ENCODE results near the gene TGFBR2.

Gene TGFBR2

GRCh38 chr3:30650348-30650995 lies 44.1 kb downstream of the TGFBR2 start:
- DNase-seq (ENCODE audit: low read depth) = no peak
- TF ChIP-seq CTCF (IDR thresholded peaks at IDR 0.05; ENCODE audit: low read depth, low read length, missing control alignments) = no peak
- in situ Hi-C loops (cut with HindIII; ENCODE audit: low sequenced_read_pairs) = no loop called here
- H3K4me3 ChIP-seq (ENCODE audit: low read depth, low read length) = no peak overlapping the region

GRCh38 chr3:30654269-30654668 lies 47.9 kb downstream of the TGFBR2 start:
- H3K4me3 ChIP-seq (ENCODE audit: low read depth, low read length) = no peak overlapping the region
- in situ Hi-C loops (cut with HindIII; ENCODE audit: low sequenced_read_pairs) = no loop called here
- DNase-seq (ENCODE audit: low read depth) = no peak
- TF ChIP-seq CTCF (IDR thresholded peaks at IDR 0.05; ENCODE audit: low read depth, low read length, missing control alignments) = no peak

- in situ Hi-C loops (cut with HindIII; ENCODE audit: low sequenced_read_pairs) = no loop called here
- no peak for TF ChIP-seq CTCF (IDR thresholded peaks at IDR 0.05; ENCODE audit: low read depth, low read length, missing control alignments)
- peak; percentile 94 for DNase-seq (ENCODE audit: low read depth)
- no peak overlapping the region for H3K4me3 ChIP-seq (ENCODE audit: low read depth, low read length)
These were observed 48.9 kb downstream of the TGFBR2 start for GRCh38 chr3:30655187-30655812.

GRCh38 chr3:30656624-30657141 lies 50.3 kb downstream of the TGFBR2 start:
- DNase-seq (ENCODE audit: low read depth) = no peak
- in situ Hi-C loops (cut with HindIII; ENCODE audit: low sequenced_read_pairs) = no loop called here
- TF ChIP-seq CTCF (IDR thresholded peaks at IDR 0.05; ENCODE audit: low read depth, low read length, missing control alignments) = no peak
- H3K4me3 ChIP-seq (ENCODE audit: low read depth, low read length) = no peak overlapping the region

GRCh38 chr3:30657914-30658313 lies 51.5 kb downstream of the TGFBR2 start:
- in situ Hi-C loops (cut with HindIII; ENCODE audit: low sequenced_read_pairs) = no loop called here
- no peak for DNase-seq (ENCODE audit: low read depth)
- H3K4me3 ChIP-seq (ENCODE audit: low read depth, low read length) = no peak overlapping the region

More at GRCh38 chr3:30657914-30658313, 51.5 kb downstream of the TGFBR2 start:
- no peak for TF ChIP-seq CTCF (IDR thresholded peaks at IDR 0.05; ENCODE audit: low read depth, low read length, missing control alignments)
